Measurements from ENCODE around the gene NOL4L. TPM values are rescaled to one million over a fixed set of nuclear protein-coding genes. Genes with fewer than 3 reads are reported as not detected.

The NOL4L gene
- total and polyA plus RNA-seq, 2 donors (not counting 3 experiments of a cell fraction or from before 2014, with no cell fraction given) = 55.2 to 79.6 TPM

DNA sequence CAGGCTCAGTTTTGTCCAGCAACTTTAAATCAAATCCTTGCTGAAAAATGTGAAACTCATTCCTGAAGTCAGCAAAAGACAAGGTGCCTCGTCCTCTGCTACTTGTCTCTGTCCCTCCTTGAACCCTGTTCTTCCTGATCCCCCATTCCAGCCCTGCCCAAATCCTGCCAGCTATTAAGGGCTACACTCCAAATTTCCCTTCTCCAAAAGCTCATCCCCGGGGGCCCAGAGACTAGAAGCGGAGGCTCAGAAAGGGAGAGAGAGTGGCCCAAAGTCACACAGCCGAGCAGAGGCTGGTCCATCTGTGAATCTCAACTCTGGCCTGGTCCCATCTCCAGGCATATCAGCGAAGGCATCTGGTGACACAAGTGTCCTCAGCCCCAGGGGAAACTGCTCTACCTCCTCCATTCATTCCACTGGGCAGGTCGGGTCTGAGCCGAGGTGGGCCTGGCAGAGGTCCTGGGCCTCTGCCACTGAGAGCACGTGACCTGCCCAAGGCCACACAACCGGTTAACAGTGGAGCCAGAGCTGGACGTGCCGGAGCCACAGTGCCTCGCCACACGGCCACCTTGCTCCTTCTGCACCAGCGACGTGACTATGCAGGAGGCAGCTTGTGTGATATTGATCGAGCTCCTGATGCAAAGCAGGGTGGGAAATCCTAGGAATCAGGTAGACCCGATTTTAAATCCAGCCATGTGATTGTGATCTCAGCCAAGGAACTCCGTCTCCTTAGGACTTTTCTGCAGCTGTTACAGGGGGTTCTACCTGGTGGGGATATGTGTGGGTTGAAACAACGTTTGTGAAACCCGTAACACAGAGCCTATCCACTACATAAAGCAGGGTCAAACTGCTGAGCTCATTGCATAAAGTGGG is 28.6 kb downstream of the NOL4L start:
- no peak for TF ChIP-seq EZH2 (IDR thresholded peaks at IDR 0.05; ENCODE audit: borderline replicate concordance, low read depth, low read length, severe bottlenecking)
- TF ChIP-seq POLR2AphosphoS5 (IDR thresholded peaks at IDR 0.05; ENCODE audit: insufficient read depth, low read depth, low read length) = no peak
- TF ChIP-seq JUN (IDR thresholded peaks at IDR 0.05; ENCODE audit: borderline replicate concordance, insufficient read depth, insufficient read length, low read depth) = no peak
- Histone ChIP-seq H3K4me3 (replicated peaks in 1 of 3; ENCODE audit: insufficient read depth in 1 of 3, low read depth in 1 of 3, low read length in 3 of 3) (no peak overlapping the region), H3K79me2 (ENCODE audit: control insufficient read depth, insufficient read depth, low read length) (no peaks in the 10 kb centered on the region), H3K4me2 (ENCODE audit: insufficient read depth, low read length) (no peak overlapping the region), H3K36me3 (ENCODE audit: control insufficient read depth in 2 of 2, extremely low read depth in 1 of 2, insufficient read depth in 2 of 2, low read length in 2 of 2) (no peaks in the 10 kb centered on the region), H3K27ac (ENCODE audit: insufficient read depth, low read depth, low read length) (no peak overlapping the region), H3K9me1 (replicated peaks; ENCODE audit: control insufficient read depth, extremely low read depth, insufficient read depth, low read length) (no peaks in the 10 kb centered on the region), H3K9me3 (replicated peaks; ENCODE audit: control insufficient read depth, insufficient read depth, low read length) (no peaks in the 10 kb centered on the region), H3K4me1 (ENCODE audit: control insufficient read depth, extremely low read depth, insufficient read depth, low read length) (peaks cover 5% of the 10 kb centered on the region), H4K20me1 (replicated peaks; ENCODE audit: control insufficient read depth, extremely low read depth, insufficient read depth, low read length) (no peaks in the 10 kb centered on the region), H2AFZ (ENCODE audit: low read depth, low read length) (no peak overlapping the region), H3K9ac (replicated peaks; ENCODE audit: extremely low read depth, insufficient read depth, low read length) (no peak overlapping the region), H3K27me3 (ENCODE audit: control insufficient read depth in 2 of 2, insufficient read depth in 2 of 2, low read length in 2 of 2) (no peaks in the 10 kb centered on the region)
- intact Hi-C loops (cut with micrococcal nuclease) = no loop called here
- DNase-seq (ENCODE audit: low read depth, low spot score) (no peak), FAIRE-seq (no peak)
- dilution Hi-C loops (cut with MboI; ENCODE audit: extremely low pct_ligation_motif_present, low sequenced_read_pairs) = no loop called here
- POLR2A ChIA-PET = no interaction called here
- CTCF ChIA-PET = interaction anchor here (0.9 to 1.6 kb wide), 2 partner anchors 19 to 33 kb away, joined by 3 to 6 read pairs; no protein-coding TSS in a partner anchor
- BruUV-seq (replicated peaks) = no TSS peak

- H3K9me3 ChIP-seq (replicated peaks; ENCODE audit: control insufficient read depth, insufficient read depth, low read length) = no peaks in the 10 kb centered on the region
- no peak for FAIRE-seq
- H2AFZ ChIP-seq (ENCODE audit: low read depth, low read length) = no peak overlapping the region
- peaks cover 5% of the 10 kb centered on the region for H3K4me1 ChIP-seq (ENCODE audit: control insufficient read depth, extremely low read depth, insufficient read depth, low read length)
- no peaks in the 10 kb centered on the region for H3K36me3 ChIP-seq (ENCODE audit: control insufficient read depth in 2 of 2, extremely low read depth in 1 of 2, insufficient read depth in 2 of 2, low read length in 2 of 2)
- dilution Hi-C loops (cut with MboI; ENCODE audit: extremely low pct_ligation_motif_present, low sequenced_read_pairs) = no loop called here
- H3K9me1 ChIP-seq (replicated peaks; ENCODE audit: control insufficient read depth, extremely low read depth, insufficient read depth, low read length) = no peaks in the 10 kb centered on the region
- no peaks in the 10 kb centered on the region for H3K79me2 ChIP-seq (ENCODE audit: control insufficient read depth, insufficient read depth, low read length)
- H4K20me1 ChIP-seq (replicated peaks; ENCODE audit: control insufficient read depth, extremely low read depth, insufficient read depth, low read length) = no peaks in the 10 kb centered on the region
- DNase-seq (ENCODE audit: low read depth, low spot score) = no peak
- no peak overlapping the region for H3K9ac ChIP-seq (replicated peaks; ENCODE audit: extremely low read depth, insufficient read depth, low read length)
- POLR2A ChIA-PET = no interaction called here
- H3K27ac ChIP-seq (ENCODE audit: insufficient read depth, low read depth, low read length) = no peak overlapping the region
- intact Hi-C loops (cut with micrococcal nuclease) = no loop called here
- H3K4me2 ChIP-seq (ENCODE audit: insufficient read depth, low read length) = no peak overlapping the region
- CTCF ChIA-PET = no interaction called here
- no peaks in the 10 kb centered on the region for H3K27me3 ChIP-seq (ENCODE audit: control insufficient read depth in 2 of 2, insufficient read depth in 2 of 2, low read length in 2 of 2)
- no TSS peak for BruUV-seq (replicated peaks)
- TF ChIP-seq, protein P1, sequence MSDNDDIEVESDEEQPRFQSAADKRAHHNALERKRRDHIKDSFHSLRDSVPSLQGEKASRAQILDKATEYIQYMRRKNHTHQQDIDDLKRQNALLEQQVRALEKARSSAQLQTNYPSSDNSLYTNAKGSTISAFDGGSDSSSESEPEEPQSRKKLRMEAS (IDR thresholded peaks at IDR 0.05; ENCODE audit: insufficient read depth, insufficient read length) = no peak
- TF ChIP-seq JUN (IDR thresholded peaks at IDR 0.05; ENCODE audit: borderline replicate concordance, insufficient read depth, insufficient read length, low read depth) = no peak
- TF ChIP-seq FOS (IDR thresholded peaks at IDR 0.05; ENCODE audit: borderline replicate concordance, insufficient read depth, low read length) = no peak
- TF ChIP-seq POLR2AphosphoS5 (IDR thresholded peaks at IDR 0.05; ENCODE audit: insufficient read depth, low read depth, low read length) = no peak
- no peak for TF ChIP-seq POLR2A (IDR thresholded peaks at IDR 0.05; ENCODE audit: low read depth, low read length)
- H3K4me3 ChIP-seq (replicated peaks in 1 of 3; ENCODE audit: insufficient read depth in 1 of 3, low read depth in 1 of 3, low read length in 3 of 3) = no peak overlapping the region
Observed at GRCh38 chr20:32555584-32555983, 29.5 kb downstream of the NOL4L start.

Data from endothelial cell of umbilical vein (primary cell).